HEK293 (cell line): ENCODE measurements around the gene RNF44.
A peak's percentile ranks its signal among the peaks of the same experiment; 100 is the strongest.

ENCODE experiments used
- CTCF ChIA-PET: fragments of 350-600 bp; formaldehyde crosslinking; extraction: SDS; loops from one replicate; lab custom pipeline; 2021; ENCODE audit warnings: antibody characterized with exemption; lab: Yijun Ruan, JAX
- POLR2A ChIA-PET: fragments of 300-600 bp; formaldehyde crosslinking; extraction: SDS; loops from one replicate; lab custom pipeline; 2020; ENCODE audit warnings: antibody characterized with exemption, inconsistent platforms; lab: Yijun Ruan, JAX
- H3K27ac ChIP-seq: fragments of 200-500 bp; sonication (Bioruptor generic); 2 replicates; pipeline ENCODE4 v1.5.1; 2014; ENCODE audit warnings: low read depth, low read length, control low read depth, inconsistent platforms; ENCODE audit errors: extremely low read depth
- H3K36me3 ChIP-seq, 2 experiments: fragments of 200-500 bp in 1 of 2; sonication (Bioruptor generic) in 1 of 2; 1 replicate in 1 of 2; 2 replicates in 1 of 2; pipeline ENCODE4 v1.5.1; 2014 to 2017; ENCODE audit warnings: inconsistent platforms in 2 of 2, low read length in 2 of 2; ENCODE audit not compliant: control insufficient read depth in 2 of 2, insufficient read depth in 1 of 2
- H3K4me1 ChIP-seq: fragments of 200-500 bp; sonication (Bioruptor generic); 2 replicates; pipeline ENCODE4 v1.5.1; 2014; ENCODE audit warnings: mild to moderate bottlenecking, low read length, inconsistent platforms; ENCODE audit not compliant: control insufficient read depth, insufficient read depth
- H3K4me3 ChIP-seq: 2 replicates; pipeline ENCODE4 v1.5.1; 2011; ENCODE audit warnings: low read depth, mild to moderate bottlenecking, control low read depth, low read length, moderate library complexity
- H3K9me3 ChIP-seq: fragments of 200-500 bp; sonication (Bioruptor generic); 2 replicates; pipeline ENCODE4 v1.5.1; 2014; ENCODE audit warnings: low read depth, low read length, inconsistent platforms; ENCODE audit not compliant: control insufficient read depth, insufficient read depth
- EGR2 ChIP-seq: fragments of 450-650 bp; formaldehyde crosslinking; IDR thresholded peaks from 2 replicates; pipeline ENCODE4 v1.5.1; 2016; ENCODE audit warnings: low read depth, missing biosample characterization, missing genetic modification characterization
- FEZF1 ChIP-seq: fragments of 450-650 bp; formaldehyde crosslinking; IDR thresholded peaks from 2 replicates; pipeline ENCODE4 v1.5.1; 2016; ENCODE audit warnings: missing biosample characterization, missing genetic modification characterization
- IKZF3 ChIP-seq: fragments of 450-650 bp; IDR thresholded peaks from 2 replicates; pipeline ENCODE4 v1.5.0; 2018; ENCODE audit warnings: missing biosample characterization, mild to moderate bottlenecking, missing genetic modification characterization, moderate library complexity
- MEIS1 ChIP-seq: sonication (generic); formaldehyde crosslinking; IDR thresholded peaks from 2 replicates; pipeline ENCODE4 v1.8.1; 2022; ENCODE audit warnings: missing genetic modification reagents, mild to moderate bottlenecking, borderline replicate concordance
- PATZ1 ChIP-seq: fragments of 450-650 bp; formaldehyde crosslinking; IDR thresholded peaks from 2 replicates; pipeline ENCODE4 v1.5.1; 2016; ENCODE audit warnings: missing biosample characterization, missing genetic modification characterization
- PRDM10 ChIP-seq: fragments of 450-650 bp; formaldehyde crosslinking; IDR thresholded peaks from 2 replicates; pipeline ENCODE4 v1.5.1; 2016; ENCODE audit warnings: missing biosample characterization, missing genetic modification characterization
- SP3 ChIP-seq: fragments of 450-650 bp; formaldehyde crosslinking; IDR thresholded peaks from 2 replicates; pipeline ENCODE4 v1.5.1; 2016; ENCODE audit warnings: missing biosample characterization, missing genetic modification characterization
- YY1 ChIP-seq: fragments of 450-650 bp; formaldehyde crosslinking; IDR thresholded peaks from 2 replicates; pipeline ENCODE4 v1.5.1; 2018; ENCODE audit warnings: missing biosample characterization, missing genetic modification characterization
- ZBTB48 ChIP-seq: fragments of 450-650 bp; formaldehyde crosslinking; IDR thresholded peaks from 2 replicates; pipeline ENCODE4 v1.5.1; 2016; ENCODE audit warnings: missing biosample characterization, missing genetic modification characterization
- ZFP3 ChIP-seq: fragments of 450-650 bp; formaldehyde crosslinking; IDR thresholded peaks from 2 replicates; pipeline ENCODE4 v1.5.1; 2016; ENCODE audit warnings: low read depth, missing biosample characterization, missing genetic modification characterization
- ZNF140 ChIP-seq: fragments of 450-650 bp; formaldehyde crosslinking; IDR thresholded peaks from 2 replicates; pipeline ENCODE4 v1.5.1; 2016; ENCODE audit warnings: missing biosample characterization, missing genetic modification characterization
- ZNF274 ChIP-seq, 2 experiments: fragments of 200-500 bp in 1 of 2; fragments of 450-650 bp in 1 of 2; sonication (Bioruptor generic) in 1 of 2; formaldehyde crosslinking in 1 of 2; IDR thresholded peaks; 2 replicates each; pipeline versions ENCODE4 v1.5.1 to v1.6.1; 2014 to 2016; ENCODE audit warnings: borderline replicate concordance in 1 of 2, inconsistent platforms in 1 of 2, low read length in 1 of 2, missing biosample characterization in 1 of 2, missing genetic modification characterization in 1 of 2
- ZNF280C ChIP-seq: fragments of 450-650 bp; formaldehyde crosslinking; IDR thresholded peaks from 2 replicates; pipeline ENCODE4 v1.5.1; 2016; ENCODE audit warnings: missing biosample characterization, missing genetic modification characterization
- ZNF335 ChIP-seq: fragments of 450-650 bp; formaldehyde crosslinking; conservative IDR thresholded peaks from 2 replicates; pipeline ENCODE4 v1.5.1; 2016; ENCODE audit warnings: missing biosample characterization, missing genetic modification characterization
- ZNF416 ChIP-seq: fragments of 450-650 bp; formaldehyde crosslinking; IDR thresholded peaks from 2 replicates; pipeline ENCODE4 v1.5.1; 2016; ENCODE audit warnings: missing biosample characterization, missing genetic modification characterization
- ZNF514 ChIP-seq: fragments of 450-650 bp; formaldehyde crosslinking; IDR thresholded peaks from 2 replicates; pipeline ENCODE4 v1.5.1; 2016; ENCODE audit warnings: missing biosample characterization, missing genetic modification characterization
- ZNF571 ChIP-seq: fragments of 450-650 bp; formaldehyde crosslinking; IDR thresholded peaks from 2 replicates; pipeline ENCODE4 v1.5.0; 2017; ENCODE audit warnings: missing biosample characterization, missing genetic modification characterization
- ZNF768 ChIP-seq: fragments of 450-650 bp; formaldehyde crosslinking; IDR thresholded peaks from 2 replicates; pipeline ENCODE4 v1.5.1; 2018; ENCODE audit warnings: missing biosample characterization, mild to moderate bottlenecking, missing genetic modification characterization
- ZNF776 ChIP-seq: fragments of 450-650 bp; formaldehyde crosslinking; IDR thresholded peaks from 2 replicates; pipeline ENCODE4 v1.5.0; 2017; ENCODE audit warnings: missing biosample characterization, missing genetic modification characterization, borderline replicate concordance
- ZSCAN4 ChIP-seq: fragments of 450-650 bp; formaldehyde crosslinking; IDR thresholded peaks from 2 replicates; pipeline ENCODE4 v1.5.1; 2017; ENCODE audit warnings: missing biosample characterization, missing genetic modification characterization
- TF ChIP-seq, protein P1 (sequence below): fragments of 450-650 bp; formaldehyde crosslinking; IDR thresholded peaks from 2 replicates; pipeline ENCODE4 v1.5.1; 2017; ENCODE audit warnings: missing biosample characterization, mild to moderate bottlenecking, missing genetic modification characterization, moderate library complexity

Gene RNF44

DNA sequence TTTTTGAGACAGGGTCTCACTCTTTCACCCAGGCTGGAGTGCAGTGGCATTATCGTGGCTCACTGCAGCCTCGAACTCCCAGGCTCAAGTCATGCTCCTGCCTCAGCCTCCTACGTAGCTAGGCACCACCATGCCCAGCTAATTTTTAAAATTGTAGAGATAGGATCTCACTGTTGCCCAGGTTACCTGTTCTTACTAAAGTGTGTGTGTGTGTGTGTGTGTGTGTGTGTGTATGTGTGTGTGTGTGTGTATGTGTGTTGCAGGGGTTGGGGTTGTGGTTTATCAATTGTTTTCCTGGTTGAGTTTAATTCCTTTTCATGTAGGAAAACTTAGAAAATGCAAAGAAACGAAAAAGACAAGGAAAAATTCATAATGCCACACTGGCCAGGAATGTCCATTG, 21.8 kb downstream of the RNF44 start:
- Histone ChIP-seq H3K36me3 (no peaks in the 10 kb centered on the region), H3K4me3 (no peak overlapping the region), H3K4me1 (no peaks in the 10 kb centered on the region), H3K9me3 (no peaks in the 10 kb centered on the region), H3K27ac (no peak overlapping the region)
- no peak for TF ChIP-seq ZNF514
- peak; percentile 64 for TF ChIP-seq ZSCAN4 (tag by site-specific recombination)
- no peak for TF ChIP-seq YY1 (tag by site-specific recombination)
- no peak for TF ChIP-seq MEIS1
- TF ChIP-seq, all 188 proteins: peak for 1
- CTCF ChIA-PET, result interaction anchor here (0.6 kb wide), 1 partner anchor 75 kb away, joined by 3 read pairs; no protein-coding TSS in a partner anchor
- POLR2A ChIA-PET, result no interaction called here

DNA sequence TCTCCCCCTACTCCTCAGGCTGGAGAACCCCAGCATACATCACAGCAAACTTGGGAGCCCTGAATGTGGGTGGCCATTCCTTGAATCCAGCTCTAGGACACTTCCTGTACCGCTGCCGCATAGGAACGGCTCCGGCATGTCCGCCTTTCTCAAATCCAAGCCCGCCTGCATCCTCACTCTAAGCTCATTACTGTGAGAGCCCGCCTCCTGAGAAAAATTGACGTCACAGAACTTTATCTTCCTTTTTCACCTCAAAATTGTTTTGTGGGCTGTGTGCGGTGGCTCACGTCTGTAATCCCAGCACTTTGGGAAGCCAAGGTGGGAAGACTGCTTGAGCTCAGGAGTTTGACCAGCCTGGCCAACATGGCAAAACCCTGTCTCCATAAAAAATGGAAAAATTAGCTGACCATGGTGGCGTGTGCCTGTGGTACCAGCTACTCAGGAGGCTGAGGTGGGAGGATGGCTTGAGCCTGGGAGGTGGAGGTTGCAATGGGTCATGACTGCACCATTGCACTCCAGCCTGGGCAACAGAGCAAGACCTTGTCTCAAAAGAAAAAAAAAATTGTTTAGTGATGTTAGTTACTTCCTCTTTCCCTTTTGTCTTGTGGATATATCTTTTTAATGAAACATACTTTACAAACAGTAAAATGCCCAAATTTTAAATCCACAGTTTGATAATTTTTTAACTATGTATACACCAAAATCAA, 22.8 kb downstream of the RNF44 start:
- Histone ChIP-seq H3K27ac (no peak overlapping the region), H3K9me3 (no peaks in the 10 kb centered on the region), H3K4me3 (no peak overlapping the region), H3K36me3 (peaks cover 0 to 6% of the 10 kb centered on the region in 2 experiments; a peak in 1 of 3 replicates), H3K4me1 (no peaks in the 10 kb centered on the region)
- ChIA-PET CTCF (no interaction called here), POLR2A (interaction anchor here (0.6 to 0.9 kb wide), 2 partner anchors 23 to 487 kb away, joined by 3 to 5 read pairs; no protein-coding TSS in a partner anchor)
- TF ChIP-seq ZNF335 (no peak), ZBTB48 (no peak), SP3 (tag by site-specific recombination) (no peak), ZNF280C (tag by site-specific recombination) (no peak), EGR2 (tag by site-specific recombination) (no peak), PRDM10 (tag by site-specific recombination) (no peak), ZNF274 (IDR thresholded peaks at IDR 0.05; ENCODE audit: low read length) (no peak), ZNF274 (tag by site-specific recombination; IDR thresholded peaks at IDR 0.05; ENCODE audit: borderline replicate concordance) (no peak), PATZ1 (tag by site-specific recombination) (no peak), ZNF776 (no peak), IKZF3 (tag by site-specific recombination) (no peak), ZNF416 (no peak), ZNF768 (no peak), ZFP3 (tag by site-specific recombination) (no peak), FEZF1 (tag by site-specific recombination) (no peak), ZNF140 (no peak), ZNF571 (tag by site-specific recombination) (no peak)
- TF ChIP-seq, protein P1, sequence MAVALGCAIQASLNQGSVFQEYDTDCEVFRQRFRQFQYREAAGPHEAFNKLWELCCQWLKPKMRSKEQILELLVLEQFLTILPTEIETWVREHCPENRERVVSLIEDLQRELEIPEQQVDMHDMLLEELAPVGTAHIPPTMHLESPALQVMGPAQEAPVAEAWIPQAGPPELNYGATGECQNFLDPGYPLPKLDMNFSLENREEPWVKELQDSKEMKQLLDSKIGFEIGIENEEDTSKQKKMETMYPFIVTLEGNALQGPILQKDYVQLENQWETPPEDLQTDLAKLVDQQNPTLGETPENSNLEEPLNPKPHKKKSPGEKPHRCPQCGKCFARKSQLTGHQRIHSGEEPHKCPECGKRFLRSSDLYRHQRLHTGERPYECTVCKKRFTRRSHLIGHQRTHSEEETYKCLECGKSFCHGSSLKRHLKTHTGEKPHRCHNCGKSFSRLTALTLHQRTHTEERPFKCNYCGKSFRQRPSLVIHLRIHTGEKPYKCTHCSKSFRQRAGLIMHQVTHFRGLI (tag by site-specific recombination), result no peak
